Measurements from ENCODE around the gene PRKAR1B. TPM values are rescaled to one million over a fixed set of nuclear protein-coding genes. Genes with fewer than 3 reads are reported as not detected.

Gene PRKAR1B
- total RNA-seq, 1 experiment from 2014 or later: 14.1 TPM

DNA sequence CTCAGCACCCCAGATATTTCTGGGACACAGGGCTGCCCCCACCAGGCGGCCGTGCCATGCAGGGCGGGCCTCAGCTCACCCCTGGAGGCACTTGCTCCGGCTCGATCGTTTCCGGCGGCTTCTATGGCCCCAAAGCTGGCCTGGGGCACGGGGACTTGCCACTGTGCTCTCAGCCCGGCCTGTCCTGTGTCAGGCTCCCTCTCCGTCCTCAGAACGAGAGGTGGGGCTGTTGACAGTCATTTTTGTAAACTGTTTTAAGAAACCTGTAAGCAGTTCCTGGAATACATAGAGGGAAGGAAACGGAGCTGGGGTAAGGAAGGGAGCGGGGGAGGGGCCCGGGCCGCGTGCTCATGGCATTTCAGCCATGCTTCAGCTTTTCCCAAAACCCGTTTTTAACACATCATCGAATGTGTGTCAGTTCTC lies 30.7 kb upstream of the PRKAR1B start:
- intact Hi-C loops (cut with micrococcal nuclease): no loop called here
- Histone ChIP-seq H3K4me3 (replicated peaks in 1 of 2; ENCODE audit: low read depth in 1 of 2, low read length in 2 of 2) (no peak overlapping the region), H3K9me3 (ENCODE audit: control insufficient read depth in 1 of 2, insufficient read depth in 1 of 2, low read depth in 1 of 2, low read length in 2 of 2) (no peaks in the 10 kb centered on the region), H3K36me3 (ENCODE audit: control insufficient read depth in 1 of 2, insufficient read depth in 2 of 2, low read length in 2 of 2) (peaks cover 19 to 41% of the 10 kb centered on the region in 2 experiments), H3K79me2 (ENCODE audit: insufficient read depth, low read length) (peaks cover 13% of the 10 kb centered on the region; the same call in 1 of the 2 replicates), H4K20me1 (ENCODE audit: insufficient read depth) (no peaks in the 10 kb centered on the region), H3K27ac (ENCODE audit: low read depth, low read length) (no peak overlapping the region), H3K4me2 (ENCODE audit: low read length) (no peak overlapping the region), H3K9me2 (ENCODE audit: insufficient read depth) (no peaks in the 10 kb centered on the region), H2AFZ (ENCODE audit: low read depth, low read length, poor library complexity, severe bottlenecking) (no peak overlapping the region), H3K4me1 (ENCODE audit: control insufficient read depth in 1 of 2, insufficient read depth in 2 of 2, low read length in 2 of 2) (no peaks in the 10 kb centered on the region), H3K27me3 (ENCODE audit: insufficient read depth, low read length) (no peaks in the 10 kb centered on the region), H3K9ac (ENCODE audit: low read length) (no peak overlapping the region)
- POLR2A ChIA-PET: no interaction called here
- BruUV-seq (replicated peaks): no TSS peak
- CTCF ChIA-PET: no interaction called here
- DNase-seq (ENCODE audit: low read depth, low spot score) (no peak), ATAC-seq (no peak)
- TF ChIP-seq EGR1 (IDR thresholded peaks at IDR 0.05; ENCODE audit: low read depth): no peak
- no peak for TF ChIP-seq FOSL1 (IDR thresholded peaks at IDR 0.05; ENCODE audit: low read depth)
- TF ChIP-seq SP1 (IDR thresholded peaks at IDR 0.05; ENCODE audit: low read depth): no peak
- TF ChIP-seq TCF7L2 (IDR thresholded peaks at IDR 0.05; ENCODE audit: borderline replicate concordance, extremely low read depth, insufficient read depth, insufficient read length): no peak
- no peak for TF ChIP-seq MAX (IDR thresholded peaks at IDR 0.05)
- TF ChIP-seq ZNF274 (IDR thresholded peaks at IDR 0.05; ENCODE audit: low read depth, low read length): no peak
- TF ChIP-seq CBX3 (IDR thresholded peaks at IDR 0.05; ENCODE audit: low read depth): no peak
- no peak for TF ChIP-seq JUND (IDR thresholded peaks at IDR 0.05)
- no peak for TF ChIP-seq ATF3 (IDR thresholded peaks at IDR 0.05)
- TF ChIP-seq RAD21 (IDR thresholded peaks at IDR 0.05; ENCODE audit: low read depth): no peak
- no peak for TF ChIP-seq ZFX (IDR thresholded peaks at IDR 0.05)
- TF ChIP-seq, protein P1, sequence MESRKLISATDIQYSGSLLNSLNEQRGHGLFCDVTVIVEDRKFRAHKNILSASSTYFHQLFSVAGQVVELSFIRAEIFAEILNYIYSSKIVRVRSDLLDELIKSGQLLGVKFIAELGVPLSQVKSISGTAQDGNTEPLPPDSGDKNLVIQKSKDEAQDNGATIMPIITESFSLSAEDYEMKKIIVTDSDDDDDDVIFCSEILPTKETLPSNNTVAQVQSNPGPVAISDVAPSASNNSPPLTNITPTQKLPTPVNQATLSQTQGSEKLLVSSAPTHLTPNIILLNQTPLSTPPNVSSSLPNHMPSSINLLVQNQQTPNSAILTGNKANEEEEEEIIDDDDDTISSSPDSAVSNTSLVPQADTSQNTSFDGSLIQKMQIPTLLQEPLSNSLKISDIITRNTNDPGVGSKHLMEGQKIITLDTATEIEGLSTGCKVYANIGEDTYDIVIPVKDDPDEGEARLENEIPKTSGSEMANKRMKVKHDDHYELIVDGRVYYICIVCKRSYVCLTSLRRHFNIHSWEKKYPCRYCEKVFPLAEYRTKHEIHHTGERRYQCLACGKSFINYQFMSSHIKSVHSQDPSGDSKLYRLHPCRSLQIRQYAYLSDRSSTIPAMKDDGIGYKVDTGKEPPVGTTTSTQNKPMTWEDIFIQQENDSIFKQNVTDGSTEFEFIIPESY (IDR thresholded peaks at IDR 0.05; ENCODE audit: extremely low read depth, insufficient replicate concordance, low read length): no peak
- no peak for TF ChIP-seq SIN3A (IDR thresholded peaks at IDR 0.05; ENCODE audit: low read depth)
- TF ChIP-seq ELF1 (IDR thresholded peaks at IDR 0.05; ENCODE audit: borderline replicate concordance, low read depth): no peak
- no peak for TF ChIP-seq CTCF (IDR thresholded peaks at IDR 0.05 in 2 of 3, conservative IDR thresholded peaks at IDR 0.05 in 1 of 3; ENCODE audit: borderline replicate concordance in 1 of 3, insufficient read depth in 1 of 3, low read depth in 2 of 3, low read length in 2 of 3)
- RAD21 ChIA-PET (ENCODE audit: low non-redundant PET in 1 of 2, low total read pairs in 2 of 2, uncharacterized antibody in 2 of 2, unreplicated experiment in 2 of 2): no interaction called here

Data from HCT116 (cell line).